A549 (cell line): ENCODE measurements around the gene VIPR1. TPM values are rescaled to one million over a fixed set of nuclear protein-coding genes. Genes with fewer than 3 reads are reported as not detected.

Source experiments
- ATAC-seq, 2 experiments: fragments of 200-7000 bp in 1 of 2; fragments of >200 bp in 1 of 2; cut with Nextera tagmentation in 1 of 2; cut with Tn5 transposase in 1 of 2; 3 replicates each; pipeline versions ENCODE4 v1.8.0 to v1.9.1; 2018 to 2020; ENCODE audit warnings: mild to moderate bottlenecking in 1 of 2, moderate library complexity in 1 of 2
- CTCF ChIA-PET: fragments of 300-600 bp; sonication (Branson Sonifier 250); formaldehyde crosslinking; extraction: SDS; loops from one replicate; lab custom pipeline; 2021; ENCODE audit warnings: antibody characterized with exemption, inconsistent platforms; lab: Yijun Ruan, JAX
- POLR2A ChIA-PET: fragments of 350-600 bp; formaldehyde crosslinking; extraction: SDS; loops from one replicate; lab custom pipeline; 2021; ENCODE audit warnings: antibody characterized with exemption, inconsistent platforms; lab: Yijun Ruan, JAX
- DNase-seq, 2 experiments: peaks; one replicate each; pipeline versions ENCODE4 v3.0.0 to v3.0.0-alpha.2; 2011 to 2016; ENCODE audit warnings: low read depth in 1 of 2, low spot score in 1 of 2
- FAIRE-seq: peaks from 2 replicates; lab custom pipeline; 2011; peaks lifted over from hg19 to GRCh38; lab: Jason Lieb, UNC
- H3K27ac ChIP-seq, 2 experiments: fragments of >200 bp; sonication (Bioruptor Twin); formaldehyde crosslinking; 3 replicates each; pipeline ENCODE4 v1.5.1; 2016 to 2017
- H3K4me1 ChIP-seq: fragments of >200 bp; sonication (Bioruptor Twin); formaldehyde crosslinking; 3 replicates; pipeline ENCODE4 v1.6.1; 2016
- H3K4me2 ChIP-seq: fragments of >200 bp; sonication (Bioruptor Twin); formaldehyde crosslinking; 3 replicates; pipeline ENCODE4 v1.6.1; 2016
- H3K4me3 ChIP-seq: fragments of >200 bp; sonication (Bioruptor Twin); formaldehyde crosslinking; 3 replicates; pipeline ENCODE4 v1.5.1; 2016
- H3K9me3 ChIP-seq: fragments of >200 bp; sonication (Bioruptor Twin); formaldehyde crosslinking; 3 replicates; pipeline ENCODE4 v1.6.1; 2016
- ESRRA ChIP-seq: fragments of 150-350 bp; IDR thresholded peaks from 2 replicates; pipeline ENCODE4 v1.6.1; 2014; ENCODE audit warnings: mild to moderate bottlenecking, low read length, borderline replicate concordance
- HDAC2 ChIP-seq: fragments of 200-600 bp; sonication (generic); IDR thresholded peaks from 2 replicates; pipeline ENCODE4 v1.6.1; 2016
- HES2 ChIP-seq: fragments of >200 bp; sonication (Bioruptor Twin); formaldehyde crosslinking; IDR thresholded peaks from 2 replicates; pipeline ENCODE4 v1.6.1; 2016
- HMGXB4 ChIP-seq: fragments of 250-450 bp; sonication (Bioruptor Pico); IDR thresholded peaks from 2 replicates; pipeline ENCODE4 v1.5.0; 2021; ENCODE audit warnings: mild to moderate bottlenecking, moderate library complexity, borderline replicate concordance
- HOXB5 ChIP-seq: fragments of 250-450 bp; sonication (Bioruptor Pico); IDR thresholded peaks from 2 replicates; pipeline ENCODE4 v1.5.0; 2020; ENCODE audit warnings: mild to moderate bottlenecking, moderate library complexity
- JUNB ChIP-seq: fragments of >200 bp; sonication (Bioruptor Twin); formaldehyde crosslinking; IDR thresholded peaks from 2 replicates; pipeline ENCODE4 v1.6.1; 2016
- KDM1A ChIP-seq: fragments of 200-600 bp; sonication (generic); IDR thresholded peaks from 2 replicates; pipeline ENCODE4 v1.6.1; 2016; ENCODE audit warnings: low read depth, mild to moderate bottlenecking
- MAFK ChIP-seq: fragments of 450-650 bp; IDR thresholded peaks from 2 replicates; pipeline ENCODE4 v1.6.1; 2014; ENCODE audit not compliant: partially characterized antibody
- NPAS2 ChIP-seq: fragments of 250-450 bp; sonication (Bioruptor Pico); IDR thresholded peaks from 2 replicates; pipeline ENCODE4 v1.8.0; 2022; ENCODE audit warnings: mild to moderate bottlenecking, moderate library complexity, borderline replicate concordance
- REST ChIP-seq: fragments of 200-600 bp; sonication (generic); IDR thresholded peaks from 2 replicates; pipeline ENCODE4 v1.6.1; 2016; ENCODE audit warnings: antibody characterized with exemption, mild to moderate bottlenecking, moderate library complexity
- RFX5 ChIP-seq: fragments of 450-650 bp; IDR thresholded peaks from 2 replicates; pipeline ENCODE4 v1.7.1; 2014; ENCODE audit warnings: antibody characterized with exemption, mild to moderate bottlenecking, moderate library complexity
- SMC3 ChIP-seq: fragments of >200 bp; sonication (Bioruptor Twin); formaldehyde crosslinking; IDR thresholded peaks from 3 replicates; pipeline ENCODE4 v1.6.1; 2018; ENCODE audit warnings: inconsistent platforms
- ZC3H11A ChIP-seq: fragments of 450-650 bp; IDR thresholded peaks from 2 replicates; pipeline ENCODE4 v1.6.1; 2014; ENCODE audit warnings: antibody characterized with exemption, mild to moderate bottlenecking
- WGBS: methylation state at CpG from one replicate; pipeline ENCODE4 v1.1.6; 2017; ENCODE audit errors: missing lambda C conversion rate; 5-methylcytosine and 5-hydroxymethylcytosine counted together
- polyA plus RNA-seq, 4 experiments: library from polyadenylated mRNA; depleted of rRNA in 3 of 4; stranded (reverse); fragments of >200 nt; fragmentation: RNase III in 1 of 4; extraction: RNeasy Plus Mini Kit Qiagen cat#74134 plus additional on column Dnase treatment in 1 of 4; gene quantifications; 2 replicates in 3 of 4; 3 replicates in 1 of 4; pipeline ENCODE4 v1.2.3, GENCODE V29; 2011 to 2017
- TF ChIP-seq, protein P1 (sequence below): fragments of >200 bp; sonication (Bioruptor Twin); formaldehyde crosslinking; IDR thresholded peaks from 3 replicates; pipeline ENCODE4 v1.5.1; 2016
- TF ChIP-seq, protein P2 (sequence below): IDR thresholded peaks from 2 replicates; pipeline ENCODE4 v1.6.1; 2012; ENCODE audit warnings: low read depth, borderline replicate concordance

VIPR1 gene
- polyA plus RNA-seq, 2 of the 4 experiments (the other 2 are of a cell fraction), result 0.26 to 0.80 TPM

DNA sequence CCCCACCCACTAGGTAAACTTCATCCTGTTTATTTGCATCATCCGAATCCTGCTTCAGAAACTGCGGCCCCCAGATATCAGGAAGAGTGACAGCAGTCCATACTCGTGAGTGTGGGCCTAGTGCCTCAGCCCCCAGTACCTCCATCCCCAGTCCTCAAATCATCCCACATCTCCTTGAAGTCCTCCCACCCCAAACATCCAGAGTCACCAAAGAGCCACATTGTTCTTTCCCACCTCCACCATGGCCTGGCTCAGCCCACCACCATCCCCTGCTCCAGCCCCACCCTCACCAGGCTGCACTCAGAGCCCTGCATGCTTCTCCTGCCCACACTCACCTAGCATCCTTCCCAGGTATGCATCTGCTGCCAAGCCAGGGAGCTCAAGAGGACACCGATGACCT lies 29.8 kb downstream of the VIPR1 start:
- no peak overlapping the region for H3K4me3 ChIP-seq
- ChIA-PET POLR2A (no interaction called here), CTCF (interaction anchor here (1.0 kb wide), 1 partner anchor 13 kb away, joined by 3 read pairs; no protein-coding TSS in a partner anchor)
- TF ChIP-seq RFX5 (no peak), NPAS2 (CRISPR knock-in tag) (no peak)
- TF ChIP-seq, protein P1, sequence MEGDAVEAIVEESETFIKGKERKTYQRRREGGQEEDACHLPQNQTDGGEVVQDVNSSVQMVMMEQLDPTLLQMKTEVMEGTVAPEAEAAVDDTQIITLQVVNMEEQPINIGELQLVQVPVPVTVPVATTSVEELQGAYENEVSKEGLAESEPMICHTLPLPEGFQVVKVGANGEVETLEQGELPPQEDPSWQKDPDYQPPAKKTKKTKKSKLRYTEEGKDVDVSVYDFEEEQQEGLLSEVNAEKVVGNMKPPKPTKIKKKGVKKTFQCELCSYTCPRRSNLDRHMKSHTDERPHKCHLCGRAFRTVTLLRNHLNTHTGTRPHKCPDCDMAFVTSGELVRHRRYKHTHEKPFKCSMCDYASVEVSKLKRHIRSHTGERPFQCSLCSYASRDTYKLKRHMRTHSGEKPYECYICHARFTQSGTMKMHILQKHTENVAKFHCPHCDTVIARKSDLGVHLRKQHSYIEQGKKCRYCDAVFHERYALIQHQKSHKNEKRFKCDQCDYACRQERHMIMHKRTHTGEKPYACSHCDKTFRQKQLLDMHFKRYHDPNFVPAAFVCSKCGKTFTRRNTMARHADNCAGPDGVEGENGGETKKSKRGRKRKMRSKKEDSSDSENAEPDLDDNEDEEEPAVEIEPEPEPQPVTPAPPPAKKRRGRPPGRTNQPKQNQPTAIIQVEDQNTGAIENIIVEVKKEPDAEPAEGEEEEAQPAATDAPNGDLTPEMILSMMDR, result no peak
- H3K4me2 ChIP-seq, result no peak overlapping the region
- no peak for DNase-seq
- no peak for FAIRE-seq
- H3K4me1 ChIP-seq, result no peaks in the 10 kb centered on the region
- 82% methylated on average over 4 of the region's 4 CpGs for WGBS
- ATAC-seq, result no peak
- H3K27ac ChIP-seq, result no peak overlapping the region
- no peaks in the 10 kb centered on the region for H3K9me3 ChIP-seq

DNA sequence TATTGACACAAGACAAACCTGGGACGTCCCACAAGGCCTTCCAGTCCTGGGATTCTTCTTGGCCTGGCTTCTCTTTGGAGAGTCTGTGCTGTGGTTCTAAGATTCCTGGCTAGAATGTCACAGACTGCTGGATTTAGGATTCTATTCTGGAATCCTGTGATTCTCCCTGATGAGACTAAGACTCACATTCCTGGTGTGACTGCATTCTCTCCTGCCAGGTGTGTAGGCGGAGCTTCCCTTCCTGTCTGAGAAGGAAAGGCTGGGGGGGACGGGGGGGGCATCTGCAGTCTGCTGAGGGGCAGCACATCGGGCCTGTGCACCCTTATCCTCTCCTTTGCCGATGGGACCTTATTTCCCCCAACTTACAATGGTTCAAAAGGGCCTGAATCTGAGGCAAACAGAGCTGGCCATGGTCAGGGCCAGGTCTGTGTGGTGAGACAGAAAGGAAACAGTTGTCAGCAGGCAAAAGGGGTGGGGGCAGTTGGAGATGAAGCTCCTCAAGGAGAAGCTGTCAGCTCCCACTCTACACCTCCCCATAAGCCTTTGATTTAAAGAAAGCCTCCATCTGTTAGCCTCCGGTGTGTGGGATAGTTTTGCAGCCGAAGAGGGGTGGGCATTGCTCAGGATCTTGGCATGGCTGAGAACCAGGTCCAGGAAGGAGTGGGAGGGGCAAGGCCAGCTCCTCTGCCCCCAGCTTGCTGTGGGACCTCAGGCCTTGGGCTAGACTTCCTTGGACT lies 30.9 kb downstream of the VIPR1 start:
- ATAC-seq (no peak), DNase-seq (no peak), FAIRE-seq (no peak)
- TF ChIP-seq ESRRA, result no peak
- WGBS, result 68% methylated on average over 4 of the region's 7 CpGs
- Histone ChIP-seq H3K27ac (no peak overlapping the region), H3K9me3 (no peaks in the 10 kb centered on the region), H3K4me2 (no peak overlapping the region), H3K4me1 (no peaks in the 10 kb centered on the region), H3K4me3 (no peak overlapping the region)
- ChIA-PET POLR2A (no interaction called here), CTCF (interaction anchor here (0.9 to 2.5 kb wide), 6 partner anchors 12 to 303 kb away, joined by 3 to 9 read pairs (median 4); no protein-coding TSS in a partner anchor)

- no peak for FAIRE-seq
- Histone ChIP-seq H3K4me1 (no peaks in the 10 kb centered on the region), H3K4me3 (no peak overlapping the region), H3K9me3 (no peaks in the 10 kb centered on the region), H3K4me2 (no peak overlapping the region), H3K27ac (no peak overlapping the region)
- peak; percentile 45 to 59; a peak in 4 of 6 replicates for ATAC-seq
- DNase-seq, result peak; percentile 23 to 41
- ChIA-PET POLR2A (no interaction called here), CTCF (interaction anchor here (1.0 to 2.8 kb wide), 4 partner anchors 11 to 307 kb away, joined by 3 to 14 read pairs (median 6); no protein-coding TSS in a partner anchor)
- WGBS, result 80% methylated on average over 17 of the region's 35 CpGs
- TF ChIP-seq, protein P1, result peak; percentile 28; the same call in 2 of the 3 replicates
- TF ChIP-seq SMC3 (0 out of 3 replicates have a peak, but pooled peaks have one; percentile 12), HES2 (no peak)
Observed at GRCh38 chr3:42535981-42536784, 33.7 kb downstream of the VIPR1 start.

- ChIA-PET CTCF (interaction anchor here (1.0 to 2.8 kb wide), 6 partner anchors 10 to 308 kb away, joined by 3 to 14 read pairs (median 4); no protein-coding TSS in a partner anchor), POLR2A (no interaction called here)
- ATAC-seq, result no peak
- no peaks in the 10 kb centered on the region for H3K4me1 ChIP-seq
- H3K27ac ChIP-seq, result no peak overlapping the region
- no peak for DNase-seq
- H3K4me3 ChIP-seq, result no peak overlapping the region
- no peak overlapping the region for H3K4me2 ChIP-seq
- FAIRE-seq, result no peak
- H3K9me3 ChIP-seq, result no peaks in the 10 kb centered on the region
- TF ChIP-seq MAFK (no peak), KDM1A (no peak), REST (no peak), HMGXB4 (CRISPR knock-in tag) (no peak), HOXB5 (no peak), HDAC2 (no peak), JUNB (no peak), ZC3H11A (no peak)
- TF ChIP-seq, protein P2, sequence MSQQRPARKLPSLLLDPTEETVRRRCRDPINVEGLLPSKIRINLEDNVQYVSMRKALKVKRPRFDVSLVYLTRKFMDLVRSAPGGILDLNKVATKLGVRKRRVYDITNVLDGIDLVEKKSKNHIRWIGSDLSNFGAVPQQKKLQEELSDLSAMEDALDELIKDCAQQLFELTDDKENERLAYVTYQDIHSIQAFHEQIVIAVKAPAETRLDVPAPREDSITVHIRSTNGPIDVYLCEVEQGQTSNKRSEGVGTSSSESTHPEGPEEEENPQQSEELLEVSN, result no peak
Observed at GRCh38 chr3:42537350-42537749, 34.9 kb downstream of the VIPR1 start.
